Parathyroid adenoma (tissue), 2 donors: ENCODE measurements around the gene ARL2BP.

Source experiments
- H2AFZ ChIP-seq: fragments of 300-600 bp; sonication (generic); one replicate; pipeline ENCODE4 v1.7.0; 2017; ENCODE audit warnings: antibody characterized with exemption, mild to moderate bottlenecking
- H3K27ac ChIP-seq: fragments of 300-600 bp; sonication (generic); one replicate; pipeline ENCODE4 v1.7.0; 2017
- H3K27me3 ChIP-seq: fragments of 300-600 bp; sonication (generic); one replicate; pipeline ENCODE4 v1.7.0; 2017; ENCODE audit warnings: low read length; ENCODE audit not compliant: control insufficient read depth, insufficient read depth
- H3K36me3 ChIP-seq: fragments of 300-600 bp; sonication (generic); one replicate; pipeline ENCODE4 v1.7.0; 2017; ENCODE audit warnings: low read length; ENCODE audit not compliant: control insufficient read depth, insufficient read depth
- H3K4me1 ChIP-seq: fragments of 300-600 bp; sonication (generic); one replicate; pipeline ENCODE4 v1.7.0; 2017; ENCODE audit warnings: control low read depth
- H3K4me2 ChIP-seq: fragments of 300-600 bp; sonication (generic); one replicate; pipeline ENCODE4 v1.7.0; 2017; ENCODE audit warnings: low read length
- H3K4me3 ChIP-seq: fragments of 300-600 bp; sonication (generic); one replicate; pipeline ENCODE4 v1.7.0; 2017; ENCODE audit warnings: low read depth, low read length
- H3K79me2 ChIP-seq: fragments of 300-600 bp; sonication (generic); one replicate; pipeline ENCODE4 v1.7.0; 2017; ENCODE audit warnings: control low read depth
- H3K9ac ChIP-seq: fragments of 300-600 bp; sonication (generic); one replicate; pipeline ENCODE4 v1.7.0; 2017; ENCODE audit warnings: mild to moderate bottlenecking
- H3K9me3 ChIP-seq: fragments of 300-600 bp; sonication (generic); one replicate; pipeline ENCODE4 v1.7.0; 2017; ENCODE audit warnings: low read length; ENCODE audit not compliant: control insufficient read depth
- TF ChIP-seq, protein P1 (sequence below): fragments of 300-600 bp; sonication (generic); IDR thresholded peaks from one replicate; pipeline ENCODE4 v1.7.0; 2017; ENCODE audit warnings: antibody characterized with exemption, mild to moderate bottlenecking
- donor health status: primary hyperparathyroidism.

The ARL2BP gene

DNA sequence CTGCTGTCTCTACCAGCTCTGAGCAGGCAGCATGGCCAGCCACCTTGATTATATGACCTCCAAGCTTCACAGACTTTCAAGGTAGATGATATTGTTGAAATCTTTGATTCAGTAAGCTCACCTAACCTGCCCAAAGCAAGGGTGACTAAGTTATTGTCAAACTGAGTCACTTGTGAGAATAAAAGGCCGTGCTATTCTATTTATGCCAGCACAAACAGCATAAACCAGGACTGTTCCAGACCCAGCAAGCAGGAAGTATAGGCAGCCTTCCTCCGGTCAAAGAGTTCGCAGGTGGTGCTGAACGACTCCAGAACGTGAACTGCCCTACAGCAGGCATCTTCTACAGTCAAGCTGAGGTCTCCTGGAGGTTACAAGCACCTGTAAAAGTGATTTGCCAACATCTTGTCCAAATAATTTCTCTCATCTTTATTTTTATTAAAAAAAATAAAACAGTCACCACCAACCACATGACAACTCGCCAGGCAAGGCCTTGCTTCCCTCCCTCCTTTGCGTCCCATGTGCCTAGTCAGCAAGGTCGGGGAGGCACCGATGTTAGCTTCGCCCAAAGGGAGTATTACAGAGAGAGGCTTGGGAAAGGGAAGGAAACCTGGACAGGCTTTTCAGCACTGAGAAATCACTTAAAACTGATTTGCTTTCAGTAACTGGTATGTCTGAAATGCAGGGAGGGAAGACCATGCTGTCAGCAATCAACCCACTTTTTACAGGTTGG is 10.8 kb downstream of the ARL2BP start:
- Histone ChIP-seq H3K9ac (no peak overlapping the region), H2AFZ (no peak overlapping the region), H3K27ac (no peak overlapping the region), H3K9me3 (no peaks in the 10 kb centered on the region), H3K36me3 (no peaks in the 10 kb centered on the region), H3K79me2 (no peaks in the 10 kb centered on the region), H3K4me1 (no peaks in the 10 kb centered on the region), H3K4me2 (no peak overlapping the region), H3K4me3 (no peak overlapping the region), H3K27me3 (no peaks in the 10 kb centered on the region)
- TF ChIP-seq, protein P1, sequence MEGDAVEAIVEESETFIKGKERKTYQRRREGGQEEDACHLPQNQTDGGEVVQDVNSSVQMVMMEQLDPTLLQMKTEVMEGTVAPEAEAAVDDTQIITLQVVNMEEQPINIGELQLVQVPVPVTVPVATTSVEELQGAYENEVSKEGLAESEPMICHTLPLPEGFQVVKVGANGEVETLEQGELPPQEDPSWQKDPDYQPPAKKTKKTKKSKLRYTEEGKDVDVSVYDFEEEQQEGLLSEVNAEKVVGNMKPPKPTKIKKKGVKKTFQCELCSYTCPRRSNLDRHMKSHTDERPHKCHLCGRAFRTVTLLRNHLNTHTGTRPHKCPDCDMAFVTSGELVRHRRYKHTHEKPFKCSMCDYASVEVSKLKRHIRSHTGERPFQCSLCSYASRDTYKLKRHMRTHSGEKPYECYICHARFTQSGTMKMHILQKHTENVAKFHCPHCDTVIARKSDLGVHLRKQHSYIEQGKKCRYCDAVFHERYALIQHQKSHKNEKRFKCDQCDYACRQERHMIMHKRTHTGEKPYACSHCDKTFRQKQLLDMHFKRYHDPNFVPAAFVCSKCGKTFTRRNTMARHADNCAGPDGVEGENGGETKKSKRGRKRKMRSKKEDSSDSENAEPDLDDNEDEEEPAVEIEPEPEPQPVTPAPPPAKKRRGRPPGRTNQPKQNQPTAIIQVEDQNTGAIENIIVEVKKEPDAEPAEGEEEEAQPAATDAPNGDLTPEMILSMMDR = no peak

DNA sequence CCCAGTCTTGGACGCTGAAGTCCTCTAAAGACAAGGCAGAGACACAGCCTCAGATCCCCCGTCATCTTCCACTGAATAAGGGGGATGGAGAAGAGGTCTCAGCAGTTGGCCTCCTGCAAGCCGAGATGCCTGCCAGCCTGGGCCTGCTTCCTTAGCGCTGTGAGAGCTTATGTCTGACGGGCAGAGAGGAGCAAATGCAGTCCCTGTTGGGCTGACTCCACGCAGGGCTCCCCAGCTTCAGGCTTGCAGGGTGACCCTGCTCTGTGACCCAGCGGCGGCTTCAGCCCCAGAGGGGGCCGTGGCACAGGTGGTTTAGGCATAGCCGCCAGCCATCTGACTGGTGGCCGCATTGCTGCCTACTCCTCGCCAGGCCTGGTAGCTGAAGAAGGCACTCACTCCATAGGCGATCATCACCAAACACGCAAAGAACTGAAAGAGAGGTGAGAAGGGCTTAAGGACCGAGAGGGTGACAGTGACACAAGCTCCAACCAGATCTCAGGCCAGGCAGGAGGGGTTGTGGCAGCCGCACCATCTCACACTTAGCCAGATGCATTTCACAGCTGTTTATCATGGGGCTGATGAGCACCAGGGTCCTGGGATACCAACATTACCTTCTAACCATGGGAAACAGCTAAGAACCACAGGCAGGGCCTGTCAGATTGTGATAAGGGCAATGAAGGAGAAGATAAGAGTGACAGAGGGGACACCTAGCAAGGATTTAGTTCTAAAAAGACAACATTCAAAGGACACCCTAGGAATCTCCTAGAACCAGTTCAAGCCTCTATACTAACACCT is 11.7 kb downstream of the ARL2BP start:
- H3K27ac ChIP-seq = no peak overlapping the region
- H2AFZ ChIP-seq = no peak overlapping the region
- no peaks in the 10 kb centered on the region for H3K79me2 ChIP-seq
- H3K9me3 ChIP-seq = no peaks in the 10 kb centered on the region
- H3K4me2 ChIP-seq = no peak overlapping the region
- no peaks in the 10 kb centered on the region for H3K4me1 ChIP-seq
- H3K36me3 ChIP-seq = no peaks in the 10 kb centered on the region
- H3K27me3 ChIP-seq = no peaks in the 10 kb centered on the region
- TF ChIP-seq, protein P1 = no peak
- H3K4me3 ChIP-seq = no peak overlapping the region
- no peak overlapping the region for H3K9ac ChIP-seq

DNA sequence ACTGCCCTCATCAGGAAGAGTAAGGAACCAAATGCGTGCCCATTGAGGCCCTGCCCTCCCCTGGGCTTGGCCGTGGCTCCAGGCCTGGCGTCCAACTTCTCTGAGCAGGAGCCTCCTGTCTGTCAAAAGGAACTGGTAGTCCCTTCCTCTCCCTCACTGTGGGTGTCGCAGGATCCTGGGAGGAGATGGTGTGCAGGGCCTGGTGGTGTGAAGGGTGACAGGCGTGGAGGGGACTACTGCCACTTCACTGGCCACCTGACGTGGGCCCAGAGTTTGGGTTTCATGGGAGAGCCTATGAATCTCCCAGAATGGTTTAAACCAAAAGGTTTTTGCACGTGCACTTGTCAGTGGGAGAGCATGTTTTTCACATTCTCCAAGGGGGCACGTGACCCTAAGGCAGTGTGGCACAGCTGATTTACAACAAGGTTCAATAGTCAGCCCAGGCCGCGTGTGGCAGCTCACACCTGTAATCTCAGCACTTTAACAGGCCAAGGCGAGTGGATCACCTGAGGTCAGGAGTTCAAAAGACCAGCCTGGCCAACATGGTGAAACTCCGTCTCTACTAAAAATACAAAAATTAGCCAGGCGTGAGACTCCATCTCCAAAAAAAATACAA is 12.5 kb downstream of the ARL2BP start:
- no peaks in the 10 kb centered on the region for H3K36me3 ChIP-seq
- H3K9ac ChIP-seq = no peak overlapping the region
- TF ChIP-seq, protein P1 = no peak
- no peak overlapping the region for H3K4me3 ChIP-seq
- H3K9me3 ChIP-seq = no peaks in the 10 kb centered on the region
- no peaks in the 10 kb centered on the region for H3K79me2 ChIP-seq
- H3K4me2 ChIP-seq = no peak overlapping the region
- H3K27me3 ChIP-seq = no peaks in the 10 kb centered on the region
- no peaks in the 10 kb centered on the region for H3K4me1 ChIP-seq
- no peak overlapping the region for H2AFZ ChIP-seq
- no peak overlapping the region for H3K27ac ChIP-seq

DNA sequence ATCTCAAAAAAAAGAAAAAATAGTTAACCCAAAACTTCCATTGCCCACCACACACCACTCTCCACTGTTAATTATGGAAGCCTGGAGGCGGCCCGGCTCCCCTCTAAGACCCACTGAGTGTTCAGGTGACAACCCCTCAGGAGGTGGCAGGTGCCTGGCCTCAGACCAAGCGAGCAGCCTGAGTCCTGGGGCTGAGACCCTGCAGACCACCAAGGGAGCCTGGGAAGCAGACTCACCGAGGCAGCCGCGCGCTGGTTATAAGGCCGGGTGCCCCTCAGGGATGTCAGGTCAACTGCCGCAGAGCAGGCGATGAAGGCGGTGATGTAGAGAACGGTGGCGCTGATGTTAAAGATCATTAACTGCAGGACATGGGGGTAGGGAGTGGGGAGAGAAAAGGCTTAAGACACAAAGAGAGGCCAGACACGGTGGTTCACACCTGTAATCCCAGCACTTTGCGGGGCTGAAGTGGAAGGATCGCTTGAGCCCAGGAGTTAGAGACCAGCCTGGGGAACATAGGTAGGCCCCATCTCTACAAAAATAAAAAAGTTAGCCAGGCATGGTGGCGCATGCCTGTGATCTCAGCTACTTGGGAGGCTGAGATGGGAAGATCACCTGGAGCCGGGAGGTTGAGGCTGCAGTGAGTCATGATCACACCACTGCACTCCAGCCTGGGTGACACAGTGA is 13.3 kb downstream of the ARL2BP start:
- H3K4me1 ChIP-seq = no peaks in the 10 kb centered on the region
- H3K27ac ChIP-seq = no peak overlapping the region
- H2AFZ ChIP-seq = no peak overlapping the region
- no peaks in the 10 kb centered on the region for H3K79me2 ChIP-seq
- TF ChIP-seq, protein P1 = no peak
- no peak overlapping the region for H3K4me3 ChIP-seq
- no peaks in the 10 kb centered on the region for H3K9me3 ChIP-seq
- no peaks in the 10 kb centered on the region for H3K36me3 ChIP-seq
- H3K9ac ChIP-seq = no peak overlapping the region
- H3K27me3 ChIP-seq = no peaks in the 10 kb centered on the region
- H3K4me2 ChIP-seq = no peak overlapping the region
